HEK293T (cell line): ENCODE results near the gene OPHN1.

Experiments used
- CTCF ChIA-PET: fragments of 350-600 bp; formaldehyde crosslinking; extraction: SDS; loops from one replicate; lab custom pipeline; 2021; ENCODE audit warnings: antibody characterized with exemption, inconsistent platforms; lab: Yijun Ruan, JAX
- POLR2A ChIA-PET: fragments of 350-600 bp; formaldehyde crosslinking; extraction: SDS; loops from one replicate; lab custom pipeline; 2020; ENCODE audit warnings: antibody characterized with exemption, inconsistent platforms; lab: Yijun Ruan, JAX
- DNase-seq: peaks from one replicate; pipeline ENCODE4 v3.0.0; 2012; ENCODE audit warnings: mixed read lengths; ENCODE audit errors: extremely low spot score
- ARNT ChIP-seq: fragments of 450-650 bp; IDR thresholded peaks from 2 replicates; pipeline ENCODE4 v1.6.1; 2017; ENCODE audit warnings: mild to moderate bottlenecking
- BHLHE40 ChIP-seq: fragments of 450-650 bp; IDR thresholded peaks from 2 replicates; pipeline ENCODE4 v1.6.1; 2016; ENCODE audit warnings: mild to moderate bottlenecking, moderate library complexity, borderline replicate concordance
- CTBP1 ChIP-seq: fragments of 450-650 bp; IDR thresholded peaks from 2 replicates; pipeline ENCODE4 v1.6.1; 2016; ENCODE audit warnings: borderline replicate concordance
- ELF4 ChIP-seq: fragments of 450-650 bp; IDR thresholded peaks from 2 replicates; pipeline ENCODE4 v1.6.1; 2017; ENCODE audit warnings: antibody characterized with exemption
- FOXA1 ChIP-seq: fragments of 450-650 bp; IDR thresholded peaks from 2 replicates; pipeline ENCODE4 v1.6.1; 2016; ENCODE audit warnings: mild to moderate bottlenecking
- FOXK2 ChIP-seq: fragments of 450-650 bp; IDR thresholded peaks from 2 replicates; pipeline ENCODE4 v1.6.1; 2016; ENCODE audit warnings: mild to moderate bottlenecking
- FOXM1 ChIP-seq: fragments of 450-650 bp; IDR thresholded peaks from 2 replicates; pipeline ENCODE4 v1.6.1; 2017; ENCODE audit warnings: mild to moderate bottlenecking, borderline replicate concordance
- HDGF ChIP-seq: fragments of 450-650 bp; IDR thresholded peaks from 2 replicates; pipeline ENCODE4 v1.6.1; 2017; ENCODE audit warnings: antibody characterized with exemption, borderline replicate concordance
- L3MBTL2 ChIP-seq: fragments of 450-650 bp; conservative IDR thresholded peaks from 2 replicates; pipeline ENCODE4 v1.6.1; 2016; ENCODE audit warnings: mild to moderate bottlenecking
- LEF1 ChIP-seq: fragments of 450-650 bp; IDR thresholded peaks from 2 replicates; pipeline ENCODE4 v1.6.1; 2017; ENCODE audit warnings: mild to moderate bottlenecking, borderline replicate concordance
- NFRKB ChIP-seq: fragments of 450-650 bp; IDR thresholded peaks from 2 replicates; pipeline ENCODE4 v1.6.1; 2016; ENCODE audit warnings: mild to moderate bottlenecking, moderate library complexity
- PKNOX1 ChIP-seq: fragments of 450-650 bp; IDR thresholded peaks from 2 replicates; pipeline ENCODE4 v1.6.1; 2016
- SP1 ChIP-seq: fragments of 450-650 bp; IDR thresholded peaks from 2 replicates; pipeline ENCODE4 v1.6.1; 2017
- SUZ12 ChIP-seq: fragments of 450-650 bp; IDR thresholded peaks from 2 replicates; pipeline ENCODE4 v1.6.1; 2016; ENCODE audit warnings: mild to moderate bottlenecking
- TARDBP ChIP-seq: fragments of 450-650 bp; IDR thresholded peaks from 2 replicates; pipeline ENCODE4 v1.6.1; 2016
- ZNF384 ChIP-seq: fragments of 450-650 bp; IDR thresholded peaks from 2 replicates; pipeline ENCODE4 v1.6.1; 2016

OPHN1 gene

DNA sequence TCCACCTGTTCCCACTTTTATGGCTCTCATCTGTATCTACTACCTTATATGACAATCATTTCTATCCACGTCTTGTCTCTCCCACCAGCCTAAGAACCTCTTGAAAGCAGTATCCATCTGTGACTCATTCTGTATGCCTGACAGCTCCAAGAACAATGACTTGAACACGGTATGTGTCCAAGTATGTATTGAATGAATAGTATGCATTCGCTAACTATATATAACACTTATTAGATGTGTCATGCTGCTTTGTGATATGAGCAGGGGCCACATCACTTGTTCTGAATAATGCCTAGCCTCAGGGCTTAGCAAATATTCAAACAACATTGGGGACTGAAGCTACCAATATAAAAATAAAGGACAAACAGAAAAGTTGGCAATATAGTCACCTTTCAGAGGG lies 4.9 kb downstream of the OPHN1 start:
- ChIA-PET CTCF (no interaction called here), POLR2A (no interaction called here)
- TF ChIP-seq LEF1 (no peak), CTBP1 (no peak), BHLHE40 (no peak), PKNOX1 (no peak), TARDBP (no peak), SUZ12 (no peak), L3MBTL2 (no peak), ZNF384 (no peak), ELF4 (no peak), NFRKB (no peak)
- DNase-seq = no peak

DNA sequence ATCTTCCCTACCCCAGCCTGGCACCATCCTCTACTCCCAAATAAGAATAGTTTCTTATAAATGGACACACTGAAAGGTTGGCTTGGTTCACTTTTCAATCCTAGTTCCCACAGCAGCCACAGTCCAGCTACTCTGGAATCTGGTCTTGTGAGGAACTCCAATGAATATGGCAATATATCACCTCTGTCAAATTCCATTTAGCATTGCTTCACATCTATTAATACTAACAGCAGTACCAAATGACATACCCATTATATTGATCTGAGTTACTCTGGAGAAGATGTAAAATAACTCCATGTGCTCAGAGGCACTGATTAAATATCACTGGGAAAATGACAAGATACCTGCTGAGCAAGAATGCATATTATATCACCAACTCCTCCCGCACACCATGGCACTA lies 8.6 kb downstream of the OPHN1 start:
- ChIA-PET CTCF (no interaction called here), POLR2A (interaction anchor here (1.8 kb wide), 1 partner anchor 8 kb away, joined by 6 read pairs; the partner anchor contains the start of gene OPHN1)
- DNase-seq = no peak
- no peak for TF ChIP-seq NFRKB
- TF ChIP-seq SP1 = no peak

DNA sequence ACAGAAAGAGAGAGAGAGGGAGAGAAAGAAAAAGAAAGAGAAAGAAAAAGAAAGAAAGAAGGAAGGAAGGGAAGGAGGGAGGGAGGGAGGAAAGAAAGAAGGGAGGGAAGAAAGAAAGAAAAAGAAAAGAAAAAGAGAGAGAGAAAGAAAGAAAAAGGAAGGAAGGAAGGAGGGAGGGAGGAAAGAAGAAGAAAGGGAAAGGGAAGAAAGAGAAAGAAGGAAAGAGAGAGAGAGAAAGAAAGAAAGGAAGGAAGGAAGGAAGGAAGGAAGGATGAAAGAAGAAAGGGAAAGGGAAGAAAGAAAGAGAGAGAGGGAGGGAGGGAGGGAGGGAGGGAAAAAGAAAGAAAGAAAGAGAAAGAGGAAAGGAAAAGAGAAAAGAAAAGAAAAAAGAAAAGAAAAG lies 10.8 kb downstream of the OPHN1 start:
- ChIA-PET CTCF (no interaction called here), POLR2A (interaction anchor here (3.0 kb wide), 1 partner anchor 10 kb away, joined by 11 read pairs; the partner anchor contains the start of gene OPHN1)
- no peak for DNase-seq
- TF ChIP-seq ZNF384 (no peak), BHLHE40 (no peak), SP1 (no peak), NFRKB (no peak), SUZ12 (no peak), FOXK2 (no peak)

GRCh38 chrX:68421636-68422035 lies 11.7 kb downstream of the OPHN1 start:
- TF ChIP-seq NFRKB (no peak), SUZ12 (no peak), ELF4 (no peak), PKNOX1 (no peak), FOXK2 (no peak), ARNT (no peak), BHLHE40 (no peak), LEF1 (no peak), HDGF (no peak), CTBP1 (no peak), FOXA1 (no peak), FOXM1 (no peak), SP1 (no peak)
- POLR2A ChIA-PET = interaction anchor here (3.0 kb wide), 1 partner anchor 11 kb away, joined by 11 read pairs; the partner anchor contains the start of gene OPHN1
- CTCF ChIA-PET = no interaction called here

DNA sequence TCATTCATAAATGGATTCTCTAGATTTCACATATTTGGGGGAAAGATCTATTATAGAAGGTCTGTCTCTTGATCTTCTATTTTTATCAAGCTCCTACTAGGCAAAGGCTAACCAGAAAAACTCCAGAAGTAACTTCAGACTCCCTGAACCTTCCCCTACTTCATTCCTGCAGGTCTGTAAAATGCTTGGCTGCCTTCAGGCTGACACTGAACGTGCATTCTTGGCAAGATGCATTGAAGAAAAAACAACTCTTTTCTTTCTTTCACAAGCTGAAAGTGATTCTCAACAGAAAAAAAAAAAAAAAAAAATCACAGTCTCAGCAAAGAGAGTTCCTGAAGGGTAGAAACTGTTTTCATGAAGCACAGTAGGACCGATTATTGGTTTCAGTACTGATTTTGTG lies 12.7 kb downstream of the OPHN1 start:
- TF ChIP-seq ELF4 = no peak
- CTCF ChIA-PET = interaction anchor here (0.7 kb wide), 1 partner anchor 50 kb away, joined by 4 read pairs; no protein-coding TSS in a partner anchor
- POLR2A ChIA-PET = interaction anchor here (3.0 kb wide), 1 partner anchor 12 kb away, joined by 11 read pairs; the partner anchor contains the start of gene OPHN1
- no peak for DNase-seq

More at GRCh38 chrX:68421636-68422035, 11.7 kb downstream of the OPHN1 start:
- no peak for DNase-seq

DNA sequence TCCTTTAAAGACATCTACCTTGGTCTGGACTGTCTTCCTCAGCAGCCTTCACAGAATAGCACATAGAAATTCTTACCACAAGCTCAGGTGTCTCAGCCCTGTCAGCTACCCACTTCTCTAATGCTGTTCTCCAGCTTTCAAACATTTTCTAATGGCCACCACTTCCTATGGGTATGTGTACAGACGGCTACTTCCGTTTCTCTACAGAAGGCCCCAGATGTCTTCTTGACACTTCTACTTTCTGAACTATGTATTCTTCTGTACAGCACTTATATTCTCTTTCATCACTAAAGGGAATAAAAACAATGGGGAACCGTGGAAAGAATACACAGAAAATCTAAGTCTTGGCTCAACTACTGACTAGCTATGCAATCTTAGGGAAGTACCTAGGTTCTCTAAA lies 13.3 kb downstream of the OPHN1 start:
- DNase-seq = no peak
- no peak for TF ChIP-seq NFRKB
- TF ChIP-seq FOXK2 = no peak
- TF ChIP-seq HDGF = no peak
- no peak for TF ChIP-seq FOXA1
- no peak for TF ChIP-seq SP1
- no peak for TF ChIP-seq L3MBTL2
- no peak for TF ChIP-seq ELF4
- TF ChIP-seq CTBP1 = no peak
- TF ChIP-seq FOXM1 = no peak
- no peak for TF ChIP-seq BHLHE40
- TF ChIP-seq TARDBP = no peak
- no peak for TF ChIP-seq PKNOX1
- no peak for TF ChIP-seq SUZ12
- no peak for TF ChIP-seq ZNF384
- no peak for TF ChIP-seq ARNT
- no peak for TF ChIP-seq LEF1
- ChIA-PET POLR2A (interaction anchor here (3.0 kb wide), 1 partner anchor 13 kb away, joined by 11 read pairs; the partner anchor contains the start of gene OPHN1), CTCF (interaction anchor here (0.7 kb wide), 1 partner anchor 50 kb away, joined by 4 read pairs; no protein-coding TSS in a partner anchor)

GRCh38 chrX:68417651-68418050 lies 15.6 kb downstream of the OPHN1 start:
- no peak for DNase-seq
- CTCF ChIA-PET = interaction anchor here (1.2 kb wide), 1 partner anchor 293 kb away, joined by 4 read pairs; no protein-coding TSS in a partner anchor
- POLR2A ChIA-PET = no interaction called here
- TF ChIP-seq PKNOX1 = no peak
- no peak for TF ChIP-seq SUZ12
- no peak for TF ChIP-seq TARDBP
- no peak for TF ChIP-seq SP1
- TF ChIP-seq NFRKB = no peak
- TF ChIP-seq BHLHE40 = no peak
- TF ChIP-seq FOXA1 = no peak
- TF ChIP-seq ZNF384 = no peak
- TF ChIP-seq CTBP1 = no peak
- TF ChIP-seq L3MBTL2 = no peak
- no peak for TF ChIP-seq ELF4
- TF ChIP-seq FOXM1 = no peak
- no peak for TF ChIP-seq HDGF
- TF ChIP-seq FOXK2 = no peak
